ENCODE results near the gene SCD5.

- no peak for TF ChIP-seq MYC (IDR thresholded peaks at IDR 0.05; ENCODE audit: low read depth, low read length)
- no peak for TF ChIP-seq POLR2AphosphoS5 (IDR thresholded peaks at IDR 0.05; ENCODE audit: insufficient read depth, low read depth, low read length)
- TF ChIP-seq CTCF (IDR thresholded peaks at IDR 0.05; ENCODE audit: extremely low read depth in 1 of 2, insufficient read depth in 1 of 2, low read depth in 1 of 2, low read length in 2 of 2), result no peak
- no peak for TF ChIP-seq MAX (IDR thresholded peaks at IDR 0.05; ENCODE audit: insufficient read depth, insufficient read length)
- TF ChIP-seq POLR2A (IDR thresholded peaks at IDR 0.05; ENCODE audit: low read depth, low read length), result no peak
- TF ChIP-seq EZH2 (IDR thresholded peaks at IDR 0.05; ENCODE audit: borderline replicate concordance, low read depth, low read length, severe bottlenecking), result no peak
Measured at GRCh38 chr4:82620126-82620735, 178.4 kb downstream of the SCD5 start.

Measured in endothelial cell of umbilical vein (primary cell).